COLO668 (cell line): Measurements from ENCODE around the gene THEM5.

ENCODE experiments used
- DNase-seq: peaks from one replicate; lab custom pipeline; 2025; ENCODE audit not compliant: unreplicated experiment; lab: John Stamatoyannopoulos, UW

THEM5 gene

DNA sequence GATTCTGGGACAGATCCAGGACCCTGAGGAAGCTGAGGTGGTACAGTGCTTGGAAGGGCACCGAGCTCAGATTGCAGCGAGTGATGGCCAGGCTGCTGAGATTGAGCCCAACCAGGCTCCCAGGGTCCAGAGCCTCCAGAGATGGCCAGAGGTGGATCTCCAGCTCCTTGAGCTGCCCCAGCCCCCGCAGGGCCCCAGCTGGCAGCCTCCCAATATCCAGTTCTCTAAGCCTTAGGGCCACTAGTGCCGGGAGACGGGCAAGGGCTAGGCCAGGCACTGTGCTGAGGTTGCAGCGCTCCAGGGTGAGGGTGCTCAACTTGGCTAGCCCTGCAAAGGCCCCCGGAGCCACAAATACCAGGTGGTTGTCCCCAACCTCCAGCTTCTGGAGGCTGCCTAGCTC, 51.7 kb downstream of the THEM5 start:
- DNase-seq: no peak

DNA sequence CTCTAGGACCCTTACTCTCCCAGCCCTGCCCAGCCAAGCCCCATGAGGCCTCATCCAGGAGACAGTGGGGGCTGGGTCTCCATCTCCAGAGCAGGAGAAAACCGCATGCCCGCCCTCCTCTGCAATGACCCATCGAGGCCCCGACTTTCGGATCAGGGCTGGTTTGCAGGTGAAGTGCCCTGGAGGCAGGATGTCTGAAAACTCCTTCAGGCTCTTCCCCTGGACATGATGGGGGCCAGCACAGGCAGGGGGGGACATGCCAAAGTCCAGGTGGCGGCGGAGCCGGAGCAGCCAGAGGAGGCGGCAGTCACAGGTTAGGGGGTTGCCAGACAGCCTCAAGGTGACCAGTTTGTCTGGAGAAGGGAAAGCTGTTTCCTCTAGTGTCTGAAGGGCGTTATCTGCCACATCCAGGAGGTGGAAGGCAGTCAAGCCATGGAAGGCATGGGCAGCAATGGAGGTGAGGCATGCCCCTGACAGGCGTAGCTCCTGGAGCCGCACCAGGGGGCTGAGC, 52.1 kb downstream of the THEM5 start:
- no peak for DNase-seq

DNA sequence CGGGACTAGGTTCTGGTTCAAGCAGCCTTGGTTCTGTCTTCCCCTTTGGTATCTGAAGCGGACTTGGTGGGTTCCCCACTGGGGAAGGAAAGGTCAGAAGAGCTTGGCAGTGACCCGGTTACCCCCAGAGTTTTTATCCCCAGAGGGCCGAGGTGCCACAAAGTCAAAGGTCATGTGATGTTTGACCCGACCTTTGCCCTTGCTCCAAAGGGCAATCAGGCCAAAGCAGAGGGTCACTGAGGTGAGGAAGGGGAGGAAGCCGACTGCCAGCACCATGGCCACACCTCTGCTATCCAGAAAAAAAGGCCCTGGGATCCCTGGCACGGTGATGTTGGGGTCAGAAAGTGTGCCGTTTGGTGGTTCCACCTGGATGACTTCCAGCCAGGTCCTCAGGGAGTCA, 52.7 kb downstream of the THEM5 start:
- DNase-seq: no peak

DNA sequence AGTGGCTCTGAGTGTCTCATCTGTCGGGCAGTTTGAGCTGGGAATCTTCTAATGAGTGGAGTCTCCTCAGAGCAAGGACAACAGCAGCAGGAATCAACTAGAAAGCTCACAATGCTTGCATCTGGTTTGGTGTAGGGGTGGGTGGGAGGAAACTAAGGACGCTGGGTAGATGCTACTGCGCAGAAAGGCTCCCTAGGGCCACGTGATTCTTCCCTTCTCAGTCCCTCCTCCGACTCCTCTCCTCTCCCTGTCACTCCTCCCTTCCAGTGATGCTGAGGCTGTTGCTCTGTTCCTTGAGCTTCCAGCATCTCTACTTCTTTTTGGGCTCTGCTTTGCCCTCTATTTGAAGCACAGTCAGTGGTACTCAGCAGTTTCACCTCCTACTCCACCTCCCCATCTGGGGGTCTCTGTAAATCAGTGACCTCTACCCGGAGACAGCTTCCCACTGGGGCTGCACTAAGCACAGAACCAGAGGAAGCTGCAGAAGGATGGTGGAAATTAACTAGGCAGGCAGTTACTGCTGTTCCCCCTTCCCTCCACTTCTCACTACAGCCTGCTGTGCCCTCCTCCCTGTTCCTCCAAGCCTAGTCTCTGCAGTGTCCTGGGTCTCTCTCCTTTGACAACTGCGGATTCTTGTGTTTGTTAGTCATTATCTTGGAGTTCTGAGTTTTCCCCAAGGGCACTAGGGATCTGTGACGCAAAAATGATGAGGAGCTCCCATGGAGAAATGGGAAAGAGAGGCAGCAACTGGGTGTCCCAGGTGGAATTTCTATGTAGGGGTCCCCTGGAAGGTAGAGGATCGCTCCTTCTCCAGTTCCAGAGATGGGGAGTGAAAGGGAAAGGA, 54.1 kb downstream of the THEM5 start:
- no peak for DNase-seq

DNA sequence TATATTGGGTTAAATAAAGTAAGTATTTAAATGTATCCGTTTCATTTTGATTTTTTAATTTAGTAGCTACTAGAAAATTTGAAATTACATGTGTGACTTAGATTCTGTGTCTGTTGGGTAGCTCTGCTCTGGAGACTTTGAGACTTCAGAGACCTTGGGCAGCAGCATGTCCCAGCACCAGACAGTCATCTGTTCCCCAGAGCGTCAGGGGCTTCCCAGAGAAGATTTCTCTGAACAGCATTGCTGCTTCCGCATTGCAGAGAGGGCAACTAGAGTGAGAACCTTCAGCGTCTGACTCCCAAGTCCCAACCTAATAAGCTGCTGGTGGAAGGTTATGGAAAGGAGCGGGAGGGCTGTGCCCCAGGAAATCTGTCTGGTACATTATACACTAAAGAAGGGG, 54.9 kb downstream of the THEM5 start:
- DNase-seq: no peak
